OCI-M2 (cell line): ENCODE results near the gene MTCH2.
"Not testable (repeated sequence)": the region's sequence is repeated elsewhere in the genome, so short reads cannot be mapped to it uniquely, and the experiment has no call there.

Experiments
- DNase-seq: peaks from one replicate; lab custom pipeline; 2025; ENCODE audit not compliant: unreplicated experiment; lab: John Stamatoyannopoulos, UW

MTCH2 gene

DNA sequence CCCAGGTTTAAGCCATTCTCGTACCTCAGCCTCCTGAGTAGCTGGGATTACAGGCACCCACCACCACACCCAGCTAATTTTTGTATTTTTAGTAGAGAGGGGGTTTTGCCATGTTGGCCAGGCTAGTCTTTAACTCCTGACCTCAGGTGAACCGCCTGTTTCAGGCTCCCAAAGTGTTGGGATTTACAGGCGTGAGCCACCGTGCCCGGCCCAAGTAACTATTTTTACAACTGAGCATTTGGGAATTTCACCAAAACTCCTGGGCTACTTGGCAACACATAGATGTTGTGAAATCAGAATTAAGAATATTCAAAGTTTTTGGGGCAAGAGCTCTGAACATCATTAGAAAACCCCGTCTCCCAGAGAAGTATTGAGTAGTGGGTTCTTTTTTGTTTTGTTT, 1.9 kb downstream of the MTCH2 start:
- DNase-seq: not testable (repeated sequence)

DNA sequence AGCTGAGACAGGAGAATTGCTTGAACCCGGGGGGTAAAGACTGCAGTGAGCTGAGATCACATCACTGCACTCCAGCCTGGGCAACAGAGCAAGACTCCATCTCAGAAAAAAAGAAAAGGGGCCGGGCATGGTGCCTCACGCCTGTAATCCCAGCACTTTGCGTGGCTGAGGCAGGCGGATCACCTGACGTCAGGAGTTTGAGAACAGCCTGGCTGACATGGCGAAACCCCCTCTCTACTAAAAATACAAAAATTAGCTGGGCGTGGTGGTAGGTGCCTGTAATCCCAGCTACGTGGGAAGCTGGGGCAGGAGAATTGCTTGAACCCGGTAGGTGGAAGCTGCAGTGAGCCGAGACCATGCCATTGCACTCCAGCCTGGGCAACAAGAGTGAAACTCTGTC, 6.0 kb downstream of the MTCH2 start:
- not testable (repeated sequence) for DNase-seq

DNA sequence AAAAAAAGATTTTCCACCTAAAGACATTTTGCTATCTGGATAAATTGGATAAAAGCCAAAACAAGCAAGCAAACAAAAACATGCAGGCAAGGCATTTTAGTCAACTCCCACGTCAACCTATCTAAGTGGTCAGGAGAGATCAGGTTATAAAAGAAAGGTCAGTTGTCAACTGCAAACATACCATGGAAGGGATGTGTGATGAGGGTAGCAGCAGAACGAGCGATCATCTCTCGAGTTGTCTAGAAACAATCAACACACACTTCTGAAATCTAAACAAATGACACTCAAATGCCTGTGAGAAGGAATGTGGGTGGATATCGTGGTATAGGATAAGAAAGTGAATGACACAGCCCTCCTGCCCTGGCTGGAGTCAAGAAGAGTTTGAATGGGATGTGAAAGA, 10.9 kb downstream of the MTCH2 start:
- DNase-seq: no peak

DNA sequence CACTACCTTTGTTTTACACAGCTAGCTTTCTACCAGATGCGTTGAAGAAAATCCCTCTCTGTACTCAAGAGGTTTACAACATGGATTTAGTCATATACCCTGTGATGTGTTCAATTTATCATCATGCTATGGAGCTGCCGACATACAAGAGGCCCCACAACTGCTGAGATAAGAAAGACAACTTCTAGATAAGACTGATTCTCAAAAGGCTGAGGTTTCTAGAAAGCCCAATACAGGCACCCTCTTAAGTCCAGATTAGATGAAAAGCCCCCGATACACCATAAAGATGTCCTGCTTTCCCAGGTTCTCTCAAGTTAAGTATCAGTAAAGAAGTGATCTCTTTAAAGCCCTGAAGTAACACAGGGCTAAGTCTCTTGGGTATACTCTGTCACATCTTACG, 14.3 kb downstream of the MTCH2 start:
- DNase-seq: no peak

DNA sequence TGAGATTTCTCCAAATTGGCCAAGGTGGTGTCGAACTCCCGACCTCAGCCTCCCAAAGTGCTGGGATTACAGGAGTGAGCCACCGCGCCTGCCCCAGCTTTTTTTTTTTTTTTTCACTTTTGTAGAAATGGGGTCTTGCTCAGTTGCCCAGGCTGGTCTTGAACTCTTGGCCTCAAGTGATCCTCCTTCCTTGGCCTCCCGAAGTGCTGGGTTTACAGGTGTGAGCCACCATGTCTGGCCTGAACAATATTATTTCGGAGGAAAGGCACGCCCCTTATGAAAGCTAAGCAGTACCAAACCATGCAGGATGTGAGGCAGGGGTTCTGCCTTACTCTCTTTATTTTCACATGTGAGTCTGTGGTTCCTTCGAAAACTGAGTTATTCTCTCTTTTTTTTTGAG, 16.1 kb downstream of the MTCH2 start:
- DNase-seq: no peak

DNA sequence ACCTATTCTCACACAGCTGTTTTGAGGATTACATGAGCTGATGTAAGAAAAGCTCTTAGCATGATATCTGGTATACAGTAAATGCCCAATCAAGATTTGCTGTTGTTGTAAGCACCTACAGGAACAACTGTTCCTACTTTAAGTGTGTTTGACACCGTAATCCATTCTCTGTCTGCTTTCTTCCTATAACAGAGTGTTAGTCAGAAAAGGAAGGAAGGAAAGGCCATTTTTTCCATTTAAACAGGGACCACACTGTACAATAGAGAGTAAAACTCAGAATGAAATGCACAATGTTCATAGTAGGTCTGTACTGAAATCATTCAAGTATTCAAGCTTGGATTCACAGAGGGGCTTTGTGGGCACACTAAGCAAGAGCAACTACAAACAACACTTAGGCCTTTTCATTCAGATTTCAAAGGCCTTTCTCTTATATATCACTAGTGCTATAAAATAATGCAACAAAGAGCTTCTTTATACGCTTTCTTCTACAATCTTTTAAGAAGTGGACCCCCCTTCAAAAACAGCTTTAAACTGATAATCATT, 21.5 kb downstream of the MTCH2 start:
- DNase-seq: no peak

DNA sequence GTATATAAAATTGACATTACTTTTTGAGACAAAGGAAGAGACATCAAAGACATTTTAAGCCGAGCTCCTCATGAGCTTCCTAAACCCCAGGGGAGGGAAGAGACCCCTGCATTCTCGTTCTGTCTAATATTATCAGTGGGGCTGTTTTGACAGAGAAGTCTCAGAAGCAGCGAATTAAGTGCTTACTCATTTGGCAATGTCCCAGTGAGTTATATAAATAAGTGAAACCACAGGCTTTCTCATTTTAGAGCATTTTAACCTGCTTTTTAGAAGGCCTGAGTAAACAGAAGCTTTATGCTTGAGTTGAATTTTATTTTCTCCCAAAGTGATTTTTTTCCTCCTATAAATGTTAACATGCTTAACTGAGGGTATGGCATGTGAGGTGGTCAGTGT, 24.9 kb downstream of the MTCH2 start:
- no peak for DNase-seq

DNA sequence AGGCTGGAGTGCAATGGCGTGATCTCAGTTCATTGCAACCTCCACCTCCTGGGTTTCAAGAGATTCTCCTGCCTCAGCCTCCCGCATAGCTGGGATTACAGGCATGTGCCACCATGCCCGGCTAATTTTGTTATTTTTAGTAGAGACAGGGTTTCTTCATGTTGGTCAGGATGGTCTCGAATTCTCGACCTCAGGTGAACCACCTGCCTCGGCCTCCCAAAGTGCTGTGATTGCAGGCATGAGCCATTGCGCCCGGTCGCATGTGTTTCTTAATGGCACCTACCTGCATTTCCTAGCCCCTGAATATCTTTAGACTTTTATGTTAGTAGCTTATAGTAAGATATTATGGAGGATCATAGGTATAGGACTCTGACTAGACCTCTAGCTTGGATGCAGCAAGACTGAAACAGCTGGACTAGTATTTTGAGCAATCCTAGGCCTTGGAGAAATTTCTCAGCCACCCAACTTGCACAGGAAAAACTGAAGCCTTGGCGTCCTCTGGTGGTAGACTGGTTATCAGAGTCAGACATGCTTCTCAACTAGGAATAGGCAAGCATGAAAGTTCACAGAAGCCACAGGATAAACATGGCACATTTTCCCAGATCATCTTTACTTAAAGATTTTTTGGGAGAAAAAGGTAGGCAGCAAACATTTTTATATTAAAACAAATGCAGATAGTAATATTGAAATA, 25.5 kb downstream of the MTCH2 start:
- DNase-seq: no peak

DNA sequence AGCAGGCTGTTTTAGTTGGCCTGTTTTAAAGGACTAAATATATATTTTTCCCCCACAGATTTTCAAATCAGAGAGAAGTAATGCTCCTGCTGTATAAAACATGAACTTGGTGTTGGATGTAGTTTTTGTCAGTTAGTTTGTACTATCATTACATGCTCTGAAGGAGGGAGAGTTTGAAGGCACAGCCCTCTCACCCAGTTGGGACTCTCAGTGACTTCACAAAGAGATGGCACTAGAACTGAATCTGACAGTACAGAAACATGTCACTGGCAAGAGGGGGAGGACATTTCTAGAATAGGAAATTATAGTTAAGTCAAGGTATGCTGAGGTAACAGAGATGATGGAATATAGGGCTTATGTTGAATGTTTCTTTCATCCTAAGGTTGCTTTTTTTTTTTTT, 27.1 kb downstream of the MTCH2 start:
- DNase-seq: no peak

DNA sequence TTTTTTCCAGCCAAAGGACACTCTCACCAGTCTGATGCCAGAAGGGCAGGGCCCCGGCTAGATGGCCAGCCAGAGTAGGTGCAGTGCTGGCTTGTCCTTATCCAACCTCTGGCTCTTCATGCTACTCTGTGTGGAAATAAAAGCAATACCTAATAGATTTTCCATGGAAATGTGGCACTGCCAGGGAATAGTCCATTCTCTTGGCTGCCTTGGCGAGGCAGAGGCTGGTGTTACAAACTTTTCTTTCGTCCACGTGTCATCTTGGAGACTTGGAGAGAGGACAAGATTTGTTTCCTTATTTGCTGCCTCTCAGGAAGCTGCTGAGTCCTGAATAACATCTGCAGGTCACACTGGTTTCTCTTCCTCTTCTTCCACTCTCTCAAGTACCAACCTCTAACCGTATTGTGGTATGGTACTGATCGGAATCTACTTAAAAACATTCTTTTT, 31.0 kb downstream of the MTCH2 start:
- no peak for DNase-seq

DNA sequence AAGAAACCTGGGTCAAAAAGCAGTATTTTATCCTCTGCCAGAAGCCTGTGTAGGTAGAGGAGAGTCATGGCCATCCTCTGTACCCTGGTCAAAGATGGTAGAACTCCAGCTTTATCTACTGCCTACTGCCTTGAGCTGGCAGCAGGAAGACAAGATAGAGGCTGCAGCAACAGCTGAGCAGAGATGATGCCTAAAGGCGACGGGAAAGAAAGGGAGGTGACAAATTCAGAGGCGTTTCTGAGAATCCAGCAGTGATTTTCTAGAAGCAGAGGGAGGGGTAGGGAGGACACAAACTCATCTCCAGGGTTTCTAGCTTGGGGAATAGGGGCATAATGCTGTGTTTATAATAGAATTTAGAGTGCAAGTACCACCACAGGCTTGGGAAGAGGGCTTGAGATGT, 32.7 kb downstream of the MTCH2 start:
- DNase-seq: no peak

DNA sequence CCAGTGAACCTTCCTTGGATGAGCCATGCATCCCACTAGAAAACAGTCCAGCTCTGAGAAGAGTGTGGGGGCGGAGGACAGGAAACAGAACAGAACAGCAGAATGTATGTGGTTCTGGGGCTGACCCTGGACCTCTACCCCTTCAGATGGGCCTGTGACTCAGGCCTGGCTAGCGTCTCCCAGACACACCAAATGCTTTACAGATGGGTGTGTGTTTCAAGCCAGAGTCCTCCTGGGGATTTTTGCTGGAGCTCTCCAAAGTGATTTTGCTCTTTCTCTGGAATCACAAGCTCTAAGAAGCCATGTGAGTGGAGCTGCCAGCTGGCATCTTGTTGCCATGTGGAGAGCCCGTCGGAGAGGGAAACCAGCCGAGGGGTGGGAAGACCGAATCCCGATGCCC, 35.0 kb downstream of the MTCH2 start:
- no peak for DNase-seq

DNA sequence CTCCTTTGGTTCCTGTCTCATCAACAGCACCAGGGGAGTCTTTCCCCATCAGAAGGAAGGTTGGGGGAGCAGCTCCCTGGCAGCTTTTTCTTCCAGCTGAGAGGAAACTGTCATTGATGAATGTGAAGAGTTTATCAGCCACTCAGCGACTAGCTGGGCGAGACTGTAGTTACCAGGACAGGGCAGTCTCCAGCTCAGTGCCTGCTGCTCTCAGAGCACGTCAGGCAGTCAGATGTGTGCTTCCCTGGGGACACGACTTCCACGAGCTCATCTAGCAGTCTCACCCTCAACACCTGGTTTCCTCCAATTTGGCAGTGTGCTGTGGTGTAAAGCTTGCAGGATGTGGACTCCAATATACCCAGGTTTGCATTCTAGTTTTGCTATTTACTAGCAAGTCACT, 35.6 kb downstream of the MTCH2 start:
- no peak for DNase-seq

DNA sequence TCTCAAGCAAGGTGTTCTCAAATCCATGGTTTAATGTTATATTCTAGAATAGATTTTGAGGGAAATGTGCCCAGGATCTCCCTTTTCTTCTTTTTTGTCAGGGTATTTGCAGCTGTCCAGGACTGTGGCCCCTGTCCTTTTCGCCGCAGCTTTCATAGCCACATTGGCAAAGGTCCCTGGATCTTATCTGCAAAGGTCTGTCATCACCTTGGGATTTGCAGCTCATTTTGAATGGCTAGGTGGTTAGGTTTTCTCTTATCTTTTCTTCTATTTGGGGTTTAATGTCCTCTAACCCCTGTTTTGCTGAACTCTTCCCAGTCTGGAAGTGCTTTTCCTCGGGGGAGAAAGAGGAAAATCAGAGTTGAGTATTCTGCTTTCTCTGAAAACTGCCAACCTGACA, 36.4 kb downstream of the MTCH2 start:
- no peak for DNase-seq

DNA sequence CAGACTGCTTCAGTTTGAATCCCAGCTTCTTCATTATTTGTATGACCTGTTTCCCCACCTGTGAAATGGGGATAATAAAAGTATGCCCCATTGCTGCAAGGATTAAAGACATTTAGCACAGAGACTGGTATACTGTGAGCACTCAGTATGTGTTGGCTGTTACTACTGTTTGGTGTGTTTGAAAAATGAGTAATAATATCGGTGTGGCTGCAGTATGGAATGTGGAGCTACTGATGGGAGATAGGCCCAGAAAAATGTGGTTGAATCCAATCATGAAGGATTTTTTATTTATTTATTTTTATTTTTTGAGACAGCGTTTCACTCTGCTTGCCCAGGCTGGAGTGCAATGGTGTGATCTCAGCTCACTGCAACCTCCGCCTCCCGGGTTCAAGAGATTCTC, 39.1 kb downstream of the MTCH2 start:
- no peak for DNase-seq

DNA sequence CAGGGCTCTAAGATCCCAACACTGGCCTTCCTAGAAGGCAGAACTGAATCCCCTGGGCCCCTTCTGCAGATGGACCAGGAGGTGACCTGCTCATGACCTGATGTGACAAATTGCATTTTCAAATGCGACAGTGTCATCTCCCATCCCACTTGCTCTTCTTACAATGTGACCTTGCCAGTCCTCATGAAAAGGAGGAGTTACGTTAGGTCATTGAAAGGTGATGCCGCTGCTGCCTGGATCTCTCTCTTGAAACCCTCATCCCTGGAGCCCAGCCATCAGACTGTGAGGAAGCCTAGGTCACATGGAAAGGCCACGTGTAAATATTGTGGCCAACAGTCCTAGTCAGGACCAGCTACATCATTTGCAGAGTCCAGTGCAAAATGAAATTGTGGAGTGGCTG, 42.5 kb downstream of the MTCH2 start:
- no peak for DNase-seq

DNA sequence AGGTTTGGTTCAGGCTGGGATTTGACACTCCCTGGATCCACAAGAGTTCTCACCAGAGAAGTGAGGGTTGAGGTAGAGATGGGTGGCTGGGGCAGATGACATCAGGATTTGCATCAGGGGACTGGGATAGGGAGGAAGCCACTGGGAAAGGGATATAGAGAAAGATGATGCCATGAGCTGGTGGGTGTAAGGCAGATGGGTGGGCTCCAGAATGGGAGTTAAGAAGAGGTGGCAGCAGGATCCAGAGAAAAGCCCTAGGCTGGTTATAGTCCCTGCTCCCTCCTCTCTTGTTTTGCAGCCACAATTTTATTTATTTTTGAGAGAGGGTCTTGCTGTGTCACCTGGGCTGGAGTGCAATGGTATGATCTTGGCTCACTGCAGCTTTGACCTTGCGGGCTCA, 46.4 kb downstream of the MTCH2 start:
- DNase-seq: no peak

DNA sequence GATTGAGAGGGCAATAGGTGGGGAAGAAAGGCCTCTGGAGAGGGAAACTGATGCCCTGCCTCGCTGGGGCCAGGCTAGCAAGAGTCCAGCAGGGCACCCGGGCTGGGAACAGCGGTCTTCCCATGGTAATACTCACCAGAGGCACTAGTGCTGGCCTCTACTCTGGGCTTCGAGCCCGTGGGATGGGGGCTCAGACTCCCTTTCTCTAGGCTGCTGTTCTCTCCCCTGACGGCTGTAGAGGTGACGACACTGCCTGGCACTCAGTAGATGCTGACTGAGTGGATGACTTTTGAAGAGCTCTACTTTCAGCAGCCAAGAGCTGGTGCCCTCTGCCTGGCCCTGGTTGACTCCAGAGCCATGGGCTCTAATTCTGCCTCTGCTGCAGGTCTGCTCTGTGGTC, 47.3 kb downstream of the MTCH2 start:
- DNase-seq: no peak

DNA sequence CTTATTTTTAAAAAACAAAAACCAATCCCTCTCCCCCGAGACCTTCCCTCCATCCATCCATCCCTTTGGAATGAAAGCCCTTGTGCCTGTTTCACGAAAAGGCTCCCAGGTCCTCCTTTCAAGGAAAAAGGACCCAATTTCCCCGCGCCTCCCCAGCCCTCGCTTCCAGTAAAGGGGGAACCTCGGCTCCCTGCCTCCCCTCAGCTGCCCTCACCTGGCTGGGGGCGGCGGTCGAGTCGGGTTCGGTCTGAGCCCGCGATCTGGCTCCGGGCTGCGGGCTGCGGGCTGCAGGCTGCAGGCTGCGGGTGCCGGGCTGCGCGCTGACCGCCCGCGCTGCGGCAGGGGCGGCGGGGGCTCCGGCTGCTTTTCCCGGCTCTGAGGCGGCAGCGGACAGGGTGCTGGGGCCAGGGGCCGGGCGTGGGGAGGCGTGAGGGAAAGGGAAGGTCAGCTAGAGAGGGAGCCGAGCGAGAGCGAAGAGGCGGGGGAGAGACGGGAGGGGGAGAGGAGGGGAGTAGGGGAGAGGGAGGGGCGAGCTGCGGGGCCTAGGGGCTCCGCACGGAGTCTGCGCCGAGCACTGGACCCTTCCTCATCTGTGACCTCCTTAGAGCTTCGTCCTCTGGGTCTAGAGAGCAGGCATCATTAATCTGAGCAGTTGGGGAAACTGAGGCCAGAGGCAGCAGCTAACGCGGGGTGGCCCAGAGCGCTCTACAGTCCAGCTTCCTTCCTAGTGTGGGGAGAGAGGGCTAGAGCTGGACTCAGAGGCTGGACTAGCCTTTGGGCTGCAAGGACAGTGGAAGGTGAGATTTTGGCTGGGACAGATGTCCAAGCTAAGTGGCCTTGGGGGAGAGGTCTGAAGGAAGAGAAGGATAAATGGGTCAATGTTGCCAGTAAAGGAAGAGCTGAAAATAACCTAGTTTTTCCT, 48.2 kb downstream of the MTCH2 start, which contains the start of gene C1QTNF4:
Gene C1QTNF4, minus strand, starts transcription at position 478 of the 922 bp plus-strand sequence. CDS start 3,601 bp downstream, outside the sequence.
- no peak for DNase-seq

DNA sequence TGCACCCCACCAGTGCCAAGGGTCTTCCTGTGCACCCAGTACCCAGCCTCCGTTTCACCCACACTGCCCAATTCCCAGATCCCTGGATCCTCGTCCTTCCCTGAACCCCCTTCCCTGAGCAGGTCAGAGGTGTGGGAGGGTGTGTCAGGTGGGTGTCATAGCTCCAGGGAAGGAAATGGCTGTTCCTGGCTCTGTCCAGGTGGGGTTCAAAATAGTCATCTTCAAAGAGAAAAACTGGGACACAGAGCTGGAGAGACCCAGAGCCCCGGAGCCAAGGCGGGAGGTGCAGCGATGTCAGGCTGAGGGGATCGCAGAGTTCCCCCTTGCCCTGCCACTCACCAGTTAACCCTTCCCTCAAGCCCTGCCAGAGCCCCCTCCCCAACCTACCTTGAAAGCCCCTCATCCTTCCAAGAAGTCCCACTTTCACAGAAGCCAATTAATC, 48.8 kb downstream of the MTCH2 start:
- DNase-seq: no peak

DNA sequence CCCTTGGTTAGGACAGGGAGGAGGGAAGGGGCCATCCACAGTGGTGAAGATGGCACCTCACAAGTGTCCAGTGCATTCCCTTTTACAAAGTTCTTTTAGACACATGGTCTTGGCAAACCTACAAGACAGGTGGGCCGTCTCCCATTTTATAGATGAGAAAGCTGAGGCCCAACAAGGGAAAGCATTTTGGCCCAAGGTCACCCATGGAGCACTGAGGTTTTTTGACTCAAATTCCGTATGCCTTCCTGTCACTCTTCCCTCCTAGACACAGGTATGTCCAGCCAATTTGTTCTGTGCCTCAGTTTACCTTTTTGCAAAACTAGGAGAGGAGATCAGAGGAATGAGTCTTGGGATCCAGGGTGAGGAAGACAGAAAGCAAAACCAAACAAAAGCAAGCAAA, 49.4 kb downstream of the MTCH2 start:
- no peak for DNase-seq

DNA sequence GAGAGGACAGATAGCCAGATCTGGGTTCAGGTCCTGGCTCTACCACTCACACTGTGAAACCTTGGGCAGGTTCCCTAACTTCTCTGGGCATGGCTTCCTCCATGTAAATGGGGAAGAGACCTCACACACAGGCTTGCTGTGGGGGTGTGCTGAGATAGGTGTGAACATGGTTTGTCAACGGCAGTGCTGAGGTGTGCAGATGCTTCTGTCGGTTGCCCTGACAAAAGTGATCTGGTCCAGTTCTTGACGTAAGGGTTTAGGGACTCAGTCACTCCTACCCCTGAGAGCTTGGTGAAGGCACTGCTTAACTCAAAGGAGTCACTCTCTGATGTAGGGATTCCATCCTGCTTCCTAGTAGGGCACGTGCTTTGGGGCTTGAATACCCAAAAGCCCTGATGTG, 50.1 kb downstream of the MTCH2 start:
- no peak for DNase-seq
